ENCODE results near the gene C20orf141. TPM values are rescaled to one million over a fixed set of nuclear protein-coding genes. Genes with fewer than 3 reads are reported as not detected.
"Not testable (repeated sequence)": the region's sequence is repeated elsewhere in the genome, so short reads cannot be mapped to it uniquely, and the experiment has no call there.

Gene C20orf141
- polyA plus RNA-seq (2013, experiment 1 of 2): not detected
- not detected for polyA plus RNA-seq (2013, experiment 2 of 2)

GRCh38 chr20:2814587-2815051 is at the start of gene C20orf141:
Gene C20orf141 (plus strand): TSS chr20:2814987. CDS start chr20:2815185, 198 bp downstream.
- Histone ChIP-seq H3K27ac (ENCODE audit: low read depth, low read length, severe bottlenecking) (no peak within 1 kb of the TSS), H3K9me3 (ENCODE audit: control insufficient read depth, low read length) (peaks cover 15% of the 10 kb centered on the region), H3K4me1 (ENCODE audit: control insufficient read depth, insufficient read depth, low read length, poor library complexity, severe bottlenecking) (peaks cover 2% of the 10 kb centered on the region), H3K36me3 (ENCODE audit: control insufficient read depth, insufficient read depth, low read length) (no peaks in the 10 kb centered on the region), H3K4me3 (ENCODE audit: extremely low read depth, insufficient read depth, low read length, poor library complexity, severe bottlenecking) (no peak within 1 kb of the TSS)
- 67 to 94% methylated on average over 1 to 2 of the region's 5 CpGs for WGBS, 2 experiments (ENCODE audit: insufficient coverage in 2 of 2)

GRCh38 chr20:2767768-2768631 is 46.8 kb upstream of the C20orf141 start:
- Histone ChIP-seq H3K9me3 (ENCODE audit: control insufficient read depth, low read length) (no peaks in the 10 kb centered on the region), H3K4me1 (ENCODE audit: control insufficient read depth, insufficient read depth, low read length, poor library complexity, severe bottlenecking) (no peaks in the 10 kb centered on the region), H3K27ac (ENCODE audit: low read depth, low read length, severe bottlenecking) (no peak overlapping the region), H3K4me3 (ENCODE audit: extremely low read depth, insufficient read depth, low read length, poor library complexity, severe bottlenecking) (no peak overlapping the region), H3K36me3 (ENCODE audit: control insufficient read depth, insufficient read depth, low read length) (no peaks in the 10 kb centered on the region)
- WGBS, 2 experiments (ENCODE audit: insufficient coverage in 2 of 2): 78 to 83% methylated on average over 8 to 11 of the region's 15 CpGs

- H3K4me3 ChIP-seq (ENCODE audit: extremely low read depth, insufficient read depth, low read length, poor library complexity, severe bottlenecking): no peak overlapping the region
- no peak overlapping the region for H3K27ac ChIP-seq (ENCODE audit: low read depth, low read length, severe bottlenecking)
- WGBS, 2 experiments (ENCODE audit: insufficient coverage in 2 of 2): 81% methylated on average over 3 of the region's 5 CpGs; no CpG with 5 or more reads in 1 of the 2 experiments
- H3K9me3 ChIP-seq (ENCODE audit: control insufficient read depth, low read length): no peaks in the 10 kb centered on the region
- no peaks in the 10 kb centered on the region for H3K36me3 ChIP-seq (ENCODE audit: control insufficient read depth, insufficient read depth, low read length)
- H3K4me1 ChIP-seq (ENCODE audit: control insufficient read depth, insufficient read depth, low read length, poor library complexity, severe bottlenecking): no peaks in the 10 kb centered on the region
Observed at GRCh38 chr20:2768632-2769015, 46.2 kb upstream of the C20orf141 start.

GRCh38 chr20:2770091-2770490 is 44.7 kb upstream of the C20orf141 start:
- H3K9me3 ChIP-seq (ENCODE audit: control insufficient read depth, low read length): not testable (repeated sequence)
- 88 to 98% methylated on average over 8 to 11 of the region's 12 CpGs for WGBS, 2 experiments (ENCODE audit: insufficient coverage in 2 of 2)

GRCh38 chr20:2771631-2772080 is 43.1 kb upstream of the C20orf141 start:
- Histone ChIP-seq H3K36me3 (ENCODE audit: control insufficient read depth, insufficient read depth, low read length) (no peaks in the 10 kb centered on the region), H3K27ac (ENCODE audit: low read depth, low read length, severe bottlenecking) (no peak overlapping the region), H3K4me3 (ENCODE audit: extremely low read depth, insufficient read depth, low read length, poor library complexity, severe bottlenecking) (no peak overlapping the region), H3K4me1 (ENCODE audit: control insufficient read depth, insufficient read depth, low read length, poor library complexity, severe bottlenecking) (no peaks in the 10 kb centered on the region), H3K9me3 (ENCODE audit: control insufficient read depth, low read length) (no peaks in the 10 kb centered on the region)
- whole genome bisulfite sequencing, 2 experiments (ENCODE audit: insufficient coverage in 2 of 2): 73 to 77% methylated on average over 9 of the region's 12 CpGs

More at GRCh38 chr20:2770091-2770490, 44.7 kb upstream of the C20orf141 start:
- H3K4me1 ChIP-seq (ENCODE audit: control insufficient read depth, insufficient read depth, low read length, poor library complexity, severe bottlenecking); H3K36me3 ChIP-seq (ENCODE audit: control insufficient read depth, insufficient read depth, low read length); H3K27ac ChIP-seq (ENCODE audit: low read depth, low read length, severe bottlenecking); H3K4me3 ChIP-seq (ENCODE audit: extremely low read depth, insufficient read depth, low read length, poor library complexity, severe bottlenecking): not testable (repeated sequence)

GRCh38 chr20:2773812-2774211 is 41.0 kb upstream of the C20orf141 start:
- no peaks in the 10 kb centered on the region for H3K36me3 ChIP-seq (ENCODE audit: control insufficient read depth, insufficient read depth, low read length)
- no peaks in the 10 kb centered on the region for H3K9me3 ChIP-seq (ENCODE audit: control insufficient read depth, low read length)
- H3K27ac ChIP-seq (ENCODE audit: low read depth, low read length, severe bottlenecking): no peak overlapping the region
- H3K4me3 ChIP-seq (ENCODE audit: extremely low read depth, insufficient read depth, low read length, poor library complexity, severe bottlenecking): no peak overlapping the region
- H3K4me1 ChIP-seq (ENCODE audit: control insufficient read depth, insufficient read depth, low read length, poor library complexity, severe bottlenecking): no peaks in the 10 kb centered on the region
- 90 to 93% methylated on average over 6 to 8 of the region's 9 CpGs for WGBS, 2 experiments (ENCODE audit: insufficient coverage in 2 of 2)

- H3K9me3 ChIP-seq (ENCODE audit: control insufficient read depth, low read length): no peaks in the 10 kb centered on the region
- 80 to 100% methylated on average over 1 to 3 of the region's 3 CpGs for WGBS, 2 experiments (ENCODE audit: insufficient coverage in 2 of 2)
Observed at GRCh38 chr20:2775139-2775538, 39.6 kb upstream of the C20orf141 start.

GRCh38 chr20:2778602-2779321 is 36.0 kb upstream of the C20orf141 start:
- H3K36me3 ChIP-seq (ENCODE audit: control insufficient read depth, insufficient read depth, low read length): no peaks in the 10 kb centered on the region
- 90 to 94% methylated on average over 6 of the region's 10 CpGs for WGBS, 2 experiments (ENCODE audit: insufficient coverage in 2 of 2)
- H3K27ac ChIP-seq (ENCODE audit: low read depth, low read length, severe bottlenecking): no peak overlapping the region
- H3K4me3 ChIP-seq (ENCODE audit: extremely low read depth, insufficient read depth, low read length, poor library complexity, severe bottlenecking): no peak overlapping the region
- no peaks in the 10 kb centered on the region for H3K9me3 ChIP-seq (ENCODE audit: control insufficient read depth, low read length)
- H3K4me1 ChIP-seq (ENCODE audit: control insufficient read depth, insufficient read depth, low read length, poor library complexity, severe bottlenecking): no peaks in the 10 kb centered on the region

More at GRCh38 chr20:2775139-2775538, 39.6 kb upstream of the C20orf141 start:
- H3K27ac ChIP-seq (ENCODE audit: low read depth, low read length, severe bottlenecking): no peak overlapping the region
- no peak overlapping the region for H3K4me3 ChIP-seq (ENCODE audit: extremely low read depth, insufficient read depth, low read length, poor library complexity, severe bottlenecking)
- H3K4me1 ChIP-seq (ENCODE audit: control insufficient read depth, insufficient read depth, low read length, poor library complexity, severe bottlenecking): no peaks in the 10 kb centered on the region
- no peaks in the 10 kb centered on the region for H3K36me3 ChIP-seq (ENCODE audit: control insufficient read depth, insufficient read depth, low read length)

GRCh38 chr20:2780948-2781347 is 33.8 kb upstream of the C20orf141 start:
- Histone ChIP-seq H3K36me3 (ENCODE audit: control insufficient read depth, insufficient read depth, low read length) (no peaks in the 10 kb centered on the region), H3K4me1 (ENCODE audit: control insufficient read depth, insufficient read depth, low read length, poor library complexity, severe bottlenecking) (no peaks in the 10 kb centered on the region), H3K4me3 (ENCODE audit: extremely low read depth, insufficient read depth, low read length, poor library complexity, severe bottlenecking) (no peak overlapping the region), H3K27ac (ENCODE audit: low read depth, low read length, severe bottlenecking) (no peak overlapping the region), H3K9me3 (ENCODE audit: control insufficient read depth, low read length) (no peaks in the 10 kb centered on the region)
- WGBS, 2 experiments (ENCODE audit: insufficient coverage in 2 of 2): 67 to 80% methylated on average over 1 of the region's 3 CpGs

GRCh38 chr20:2783908-2784566 is 30.8 kb upstream of the C20orf141 start:
- no peak overlapping the region for H3K4me3 ChIP-seq (ENCODE audit: extremely low read depth, insufficient read depth, low read length, poor library complexity, severe bottlenecking)
- no peaks in the 10 kb centered on the region for H3K9me3 ChIP-seq (ENCODE audit: control insufficient read depth, low read length)
- WGBS, 2 experiments (ENCODE audit: insufficient coverage in 2 of 2): 80 to 90% methylated on average over 1 to 3 of the region's 6 CpGs
- H3K36me3 ChIP-seq (ENCODE audit: control insufficient read depth, insufficient read depth, low read length): no peaks in the 10 kb centered on the region
- H3K4me1 ChIP-seq (ENCODE audit: control insufficient read depth, insufficient read depth, low read length, poor library complexity, severe bottlenecking): no peaks in the 10 kb centered on the region
- H3K27ac ChIP-seq (ENCODE audit: low read depth, low read length, severe bottlenecking): no peak overlapping the region

Data from mesodermal cell (in vitro differentiated cells).